NCI-H1436 (cell line): Measurements from ENCODE around the gene PTRHD1.

Experiments
- DNase-seq: peaks from one replicate; lab custom pipeline; 2025; lab: John Stamatoyannopoulos, UW

PTRHD1 gene

DNA sequence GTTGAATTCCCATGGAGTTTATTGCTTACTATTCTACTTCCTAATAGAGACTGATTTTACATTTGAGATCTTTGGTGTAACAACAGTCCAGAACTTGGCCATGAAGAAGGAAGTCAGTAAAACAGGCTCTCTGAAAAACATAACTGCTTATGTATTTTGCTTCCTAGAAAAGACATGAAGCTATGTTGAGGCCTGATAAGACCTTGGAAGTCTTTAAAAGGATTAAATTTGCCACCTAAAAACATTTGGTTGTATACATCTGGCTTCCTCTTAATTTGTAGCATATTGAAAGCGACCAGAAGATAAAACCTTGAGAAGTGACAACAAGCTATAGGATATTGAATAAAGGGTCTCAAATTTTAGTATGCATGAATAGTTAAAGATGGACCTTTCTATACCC lies 36.4 kb downstream of the PTRHD1 start:
- DNase-seq, result no peak

DNA sequence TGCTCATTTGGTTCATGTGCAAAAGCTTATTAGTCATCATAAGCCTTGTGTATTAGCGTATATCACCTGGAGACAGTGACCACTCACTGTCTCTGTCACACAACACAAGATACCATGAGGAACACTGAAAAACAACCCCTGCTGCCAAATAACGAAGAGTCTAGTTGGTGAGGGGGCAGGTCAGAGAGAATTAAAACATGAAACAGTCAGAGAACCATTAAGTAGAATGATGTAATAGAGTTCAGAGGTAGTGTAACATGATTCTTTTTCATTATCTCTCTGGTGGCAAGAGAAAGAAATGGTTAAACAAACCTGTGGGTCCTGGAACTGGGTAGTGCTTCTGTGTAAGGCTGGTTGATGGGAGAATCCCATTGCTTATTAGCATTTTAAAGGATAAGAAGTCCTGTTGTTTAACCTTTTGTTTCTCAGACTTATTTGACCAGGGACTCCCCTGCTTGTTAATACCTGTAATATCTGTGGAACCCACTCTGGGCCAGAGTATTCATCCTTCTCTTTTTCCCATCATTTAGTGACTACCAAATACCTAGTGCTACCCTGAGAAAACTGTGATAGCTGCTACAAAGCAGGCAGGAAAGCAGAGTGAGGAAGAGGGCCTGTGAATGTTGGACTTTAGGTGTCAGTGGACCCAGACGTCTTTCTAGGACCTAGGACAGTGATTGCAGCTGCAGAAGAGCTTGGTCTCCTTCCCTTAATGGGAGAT lies 38.0 kb downstream of the PTRHD1 start:
- DNase-seq, result no peak

DNA sequence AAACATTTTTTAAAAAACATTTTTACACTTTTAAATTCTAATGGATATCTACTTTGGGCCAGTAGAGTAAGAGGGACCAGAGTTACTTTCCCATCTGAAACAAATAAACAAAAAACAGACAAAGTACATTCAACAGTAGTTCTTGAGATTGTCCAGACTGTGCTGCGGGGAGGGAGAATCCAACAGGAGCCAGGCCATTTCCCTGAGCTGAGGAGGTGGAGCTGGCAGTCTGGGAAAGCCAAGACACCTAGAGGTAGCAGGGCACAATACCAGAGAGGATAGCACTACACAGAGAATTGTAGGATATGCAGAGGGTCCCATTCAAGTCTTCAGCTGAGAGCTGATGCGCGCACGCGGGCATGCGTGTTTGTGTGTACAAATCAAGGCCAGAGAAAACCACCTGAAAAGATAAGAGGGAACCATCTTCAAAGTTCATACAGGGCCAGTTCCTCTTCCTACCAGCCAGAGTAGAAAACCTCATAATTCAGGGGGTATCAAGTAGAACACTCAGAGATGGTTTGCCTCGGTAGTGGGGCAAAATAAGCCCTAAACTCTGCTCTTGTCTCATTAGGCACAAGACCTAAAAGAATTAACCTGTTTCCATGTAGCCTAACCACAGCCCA lies 44.0 kb downstream of the PTRHD1 start:
- DNase-seq, result no peak

DNA sequence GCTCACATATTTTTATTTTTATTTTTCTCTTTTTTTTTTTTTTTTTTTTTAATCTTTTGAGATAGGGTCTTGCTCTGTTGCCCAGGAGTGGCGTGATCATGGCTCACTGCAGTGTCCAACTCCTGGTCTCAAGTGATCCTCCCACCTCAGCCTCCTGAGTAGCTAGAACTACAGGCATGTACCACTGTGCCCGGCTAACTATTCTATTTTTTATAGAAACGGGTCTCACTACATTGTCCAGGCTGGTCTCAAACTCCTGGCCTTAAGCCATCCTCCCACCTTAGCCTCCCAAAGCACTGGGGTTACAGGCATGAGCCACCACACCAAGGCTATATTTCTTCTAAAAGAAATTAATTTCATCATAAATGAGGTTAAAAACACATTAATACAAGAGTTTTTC lies 45.9 kb downstream of the PTRHD1 start:
- DNase-seq, result no peak

DNA sequence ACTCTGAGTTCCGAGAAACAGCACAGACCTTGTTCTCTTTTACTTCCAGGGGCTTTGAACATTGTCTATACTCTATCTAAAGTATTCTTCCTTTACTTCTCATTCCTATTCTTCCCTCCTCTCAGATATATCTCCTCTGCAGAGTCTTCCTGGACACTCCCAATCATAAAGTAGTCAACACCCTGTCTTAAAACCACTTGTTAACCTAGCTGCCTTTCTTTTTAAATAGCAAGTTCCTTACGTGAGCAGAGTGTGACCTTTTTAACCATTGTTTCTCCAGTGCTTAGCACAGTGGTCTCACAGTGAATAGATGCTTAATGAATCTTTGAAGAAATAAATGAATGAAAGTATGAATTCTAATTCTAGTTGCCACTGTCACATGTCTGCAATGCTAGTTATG lies 47.4 kb downstream of the PTRHD1 start:
- DNase-seq, result no peak

DNA sequence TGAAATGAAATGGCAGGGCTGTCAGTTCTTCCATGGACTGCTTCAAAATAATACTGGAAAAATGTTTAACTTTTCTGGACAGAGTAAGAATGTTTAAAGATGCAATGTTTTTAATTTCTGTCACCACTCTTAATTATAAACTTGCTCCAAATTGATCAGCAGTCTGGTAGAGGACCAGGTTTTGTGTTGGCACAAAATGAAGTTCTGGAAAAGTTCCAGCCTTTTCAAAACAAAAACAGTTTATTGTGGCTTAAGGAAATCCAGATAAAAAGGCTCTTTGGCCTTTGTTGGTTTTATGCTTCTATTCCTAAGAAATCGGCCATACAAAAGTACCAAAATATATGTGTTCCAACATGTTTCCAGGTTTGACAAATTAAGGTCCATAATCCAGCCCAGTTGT lies 48.8 kb downstream of the PTRHD1 start:
- DNase-seq, result no peak

DNA sequence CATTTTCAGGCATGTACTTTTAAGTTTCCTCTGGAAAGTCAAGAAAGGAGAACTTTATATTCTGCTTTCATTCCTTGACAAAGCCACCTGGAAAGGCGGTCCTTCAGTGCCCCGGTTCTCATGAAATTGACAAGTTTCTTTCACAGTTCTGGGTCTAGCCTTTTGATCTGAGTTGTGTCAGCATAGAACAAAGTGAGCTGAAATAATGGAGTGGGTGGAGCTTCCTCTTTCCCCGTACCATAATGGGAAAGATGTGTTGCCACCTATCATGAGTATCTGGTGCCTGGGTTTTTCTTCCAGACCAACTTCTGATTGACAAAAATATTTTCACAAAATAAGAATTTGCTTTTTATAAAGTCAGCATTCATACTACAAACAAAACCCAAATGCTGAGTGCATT lies 49.3 kb downstream of the PTRHD1 start:
- DNase-seq, result no peak

DNA sequence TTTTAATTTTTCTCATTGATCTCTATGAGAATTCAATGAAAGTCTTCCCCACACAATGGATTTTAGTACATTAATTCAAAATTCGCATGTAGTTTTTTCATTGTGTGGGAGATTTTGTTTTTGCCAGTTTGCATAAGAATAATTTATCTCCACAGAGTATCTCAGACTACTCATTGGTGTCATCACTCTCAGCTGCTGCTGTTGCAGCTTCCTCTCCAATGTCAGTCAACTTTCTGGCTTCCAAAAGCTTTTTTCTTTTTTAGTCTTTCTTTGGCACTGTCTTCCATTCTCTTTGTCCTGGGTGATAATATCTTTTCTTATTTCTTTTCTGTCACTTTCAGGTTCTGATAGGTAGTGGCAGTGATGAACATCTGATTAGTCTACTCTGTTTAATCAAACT lies 50.5 kb downstream of the PTRHD1 start:
- DNase-seq, result no peak

DNA sequence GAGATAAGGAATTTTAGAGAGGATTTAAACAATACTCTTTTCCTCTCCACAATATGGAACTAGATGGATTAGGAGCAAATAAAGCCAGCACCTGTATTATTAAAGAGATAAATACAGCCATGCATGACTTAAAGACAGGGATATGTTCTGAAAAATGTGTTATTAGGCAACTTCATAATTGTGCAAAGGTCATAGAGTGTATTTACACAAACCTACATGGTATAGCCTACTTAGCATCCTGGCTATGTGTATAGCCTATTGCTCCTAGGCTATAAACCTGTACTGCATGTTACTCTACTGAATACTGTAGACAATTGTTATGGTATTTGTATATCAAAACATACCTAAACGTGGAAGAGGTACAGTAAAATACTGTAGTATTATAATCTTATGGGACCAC lies 53.0 kb downstream of the PTRHD1 start:
- no peak for DNase-seq
